ENCODE measurements around the gene HAUS8. TPM values are rescaled to one million over a fixed set of nuclear protein-coding genes. Genes with fewer than 3 reads are reported as not detected.

HAUS8 gene
- polyA plus RNA-seq, 3 donors: 2.5 to 9.3 (median 4.4) TPM

GRCh38 chr19:17037966-17038500, 37.2 kb downstream of the HAUS8 start:
- 91% methylated on average over 10 of the region's 15 CpGs for WGBS (ENCODE audit: insufficient coverage)
- Histone ChIP-seq H3K36me3 (replicated peaks in 1 of 2; ENCODE audit: control insufficient read depth in 1 of 2, insufficient read depth in 2 of 2, low read length in 2 of 2) (no peaks in the 10 kb centered on the region), H3K9ac (ENCODE audit: insufficient read depth, low read length, poor library complexity, severe bottlenecking) (no peak overlapping the region), H4K20me1 (ENCODE audit: insufficient read depth, low read length) (no peaks in the 10 kb centered on the region), H3K4me1 (ENCODE audit: control insufficient read depth in 1 of 2, insufficient read depth in 2 of 2, low read length in 2 of 2) (peaks cover 13 to 14% of the 10 kb centered on the region in 2 donors), H3K4me2 (replicated peaks; ENCODE audit: extremely low read depth, low read length, poor library complexity, severe bottlenecking) (no peak overlapping the region), H3K27ac (ENCODE audit: low read depth in 1 of 2, low read length in 2 of 2) (no peak overlapping the region), H3K27me3 (ENCODE audit: control insufficient read depth in 2 of 2, insufficient read depth in 2 of 2, low read length in 2 of 2) (peaks cover 0 to 3% of the 10 kb centered on the region in 2 donors), H2AFZ (ENCODE audit: insufficient read depth, low read depth, low read length, poor library complexity, severe bottlenecking) (no peak overlapping the region), H3K9me3 (replicated peaks in 1 of 2; ENCODE audit: control insufficient read depth in 1 of 2, insufficient read depth in 1 of 2, low read length in 2 of 2) (no peaks in the 10 kb centered on the region), H3K79me2 (ENCODE audit: insufficient read depth, low read length) (no peaks in the 10 kb centered on the region), H3K4me3 (replicated peaks in 1 of 3; ENCODE audit: low read depth in 2 of 3, low read length in 3 of 3) (no peak overlapping the region)
- Mint-ChIP-seq H3K27ac (peak overlapping the region in 1 of 7 donors; percentile 32), H3K9me3 (peaks cover 0 to 10% (median 0%) of the 10 kb centered on the region in 7 donors), H3K36me3 (no peaks in the 10 kb centered on the region), H3K4me3 (peak overlapping the region in 1 of 2 donors; percentile 30), H3K4me1 (peaks cover 15% of the 10 kb centered on the region), H3K27me3 (ENCODE audit: low read depth in 3 of 3) (peaks cover 16 to 34% (median 30%) of the 10 kb centered on the region in 3 donors)
- intact Hi-C loops (cut with micrococcal nuclease): no loop called here
- TF ChIP-seq CTCF (IDR thresholded peaks at IDR 0.05): no peak
- no peak for DNase-seq

GRCh38 chr19:17037184-17037583, 38.1 kb downstream of the HAUS8 start:
- no peaks in the 10 kb centered on the region for H3K79me2 ChIP-seq (ENCODE audit: insufficient read depth, low read length)
- peaks cover 0 to 5% of the 10 kb centered on the region in 2 donors for H3K27me3 ChIP-seq (ENCODE audit: control insufficient read depth in 2 of 2, insufficient read depth in 2 of 2, low read length in 2 of 2)
- no peaks in the 10 kb centered on the region for H3K36me3 Mint-ChIP-seq
- no peak overlapping the region for H3K4me2 ChIP-seq (replicated peaks; ENCODE audit: extremely low read depth, low read length, poor library complexity, severe bottlenecking)
- peaks cover 18 to 32% (median 31%) of the 10 kb centered on the region in 3 donors for H3K27me3 Mint-ChIP-seq (ENCODE audit: low read depth in 3 of 3)
- H3K9ac ChIP-seq (ENCODE audit: insufficient read depth, low read length, poor library complexity, severe bottlenecking): no peak overlapping the region
- WGBS (ENCODE audit: insufficient coverage): 84% methylated on average over 2 of the region's 6 CpGs
- TF ChIP-seq CTCF (IDR thresholded peaks at IDR 0.05): no peak
- no peaks in the 10 kb centered on the region for H4K20me1 ChIP-seq (ENCODE audit: insufficient read depth, low read length)
- H3K4me3 ChIP-seq (replicated peaks in 1 of 3; ENCODE audit: low read depth in 2 of 3, low read length in 3 of 3): no peak overlapping the region
- no peak overlapping the region for H2AFZ ChIP-seq (ENCODE audit: insufficient read depth, low read depth, low read length, poor library complexity, severe bottlenecking)
- H3K27ac ChIP-seq (ENCODE audit: low read depth in 1 of 2, low read length in 2 of 2): no peak overlapping the region
- intact Hi-C loops (cut with micrococcal nuclease): no loop called here
- peak overlapping the region in 1 of 2 donors; percentile 26 for H3K4me3 Mint-ChIP-seq
- peak overlapping the region in 2 of 7 donors; percentile 53 to 87 for H3K27ac Mint-ChIP-seq
- peaks cover 13 to 20% of the 10 kb centered on the region in 2 donors for H3K4me1 ChIP-seq (ENCODE audit: control insufficient read depth in 1 of 2, insufficient read depth in 2 of 2, low read length in 2 of 2)
- DNase-seq: no peak
- peaks cover 22% of the 10 kb centered on the region for H3K4me1 Mint-ChIP-seq
- H3K9me3 ChIP-seq (replicated peaks in 1 of 2; ENCODE audit: control insufficient read depth in 1 of 2, insufficient read depth in 1 of 2, low read length in 2 of 2): no peaks in the 10 kb centered on the region
- no peaks in the 10 kb centered on the region for H3K36me3 ChIP-seq (replicated peaks in 1 of 2; ENCODE audit: control insufficient read depth in 1 of 2, insufficient read depth in 2 of 2, low read length in 2 of 2)
- H3K9me3 Mint-ChIP-seq: peaks cover 0 to 10% (median 0%) of the 10 kb centered on the region in 7 donors
